CD4-positive, alpha-beta T cell (primary cell): ENCODE results near the gene GORASP1. TPM values are rescaled to one million over a fixed set of nuclear protein-coding genes. Genes with fewer than 3 reads are reported as not detected.

Experiments
- ATAC-seq: fragments of 200-7000 bp; cut with Tn5 transposase; one replicate; pipeline ENCODE4 v1.10.0; 2022; ENCODE audit warnings: mild to moderate bottlenecking; ENCODE audit not compliant: poor library complexity
- CTCF ChIA-PET: fragments of 350-600 bp; sonication (Branson Sonifier 250); formaldehyde crosslinking; loops from one replicate; lab custom pipeline; 2021; ENCODE audit warnings: antibody characterized with exemption, inconsistent platforms; lab: Charles Lee
- POLR2A ChIA-PET: fragments of 350-600 bp; sonication (Branson Sonifier 250); formaldehyde crosslinking; loops from one replicate; lab custom pipeline; 2021; ENCODE audit warnings: antibody characterized with exemption, inconsistent platforms; lab: Charles Lee
- DNase-seq, 14 experiments: peaks; one replicate each; pipeline ENCODE4 v3.0.0-alpha.2; 2013 to 2020; ENCODE audit warnings: mixed read lengths in 2 of 14
- H3K27ac ChIP-seq, 2 donors: one replicate each; pipeline versions ENCODE4 v1.5.1 to v1.7.0; 2013; ENCODE audit warnings: low read length in 2 of 2, low read depth in 1 of 2, mild to moderate bottlenecking in 1 of 2
- H3K27me3 ChIP-seq, 2 experiments: 1 replicate in 1 of 2; 2 replicates in 1 of 2; pipeline versions ENCODE4 v1.6.1 to v1.7.0; 2013; ENCODE audit warnings: low read length in 2 of 2, control low read depth in 1 of 2, mild to moderate bottlenecking in 1 of 2, moderate library complexity in 1 of 2; ENCODE audit not compliant: insufficient read depth in 2 of 2, control insufficient read depth in 1 of 2
- H3K36me3 ChIP-seq: one replicate; pipeline ENCODE4 v1.6.1; 2013; ENCODE audit warnings: low read length, control low read depth; ENCODE audit not compliant: insufficient read depth
- H3K4me1 ChIP-seq: one replicate; pipeline ENCODE4 v1.6.1; 2013; ENCODE audit warnings: low read length, control low read depth; ENCODE audit not compliant: insufficient read depth
- H3K4me3 ChIP-seq: one replicate; pipeline ENCODE4 v1.5.1; 2013; ENCODE audit warnings: mild to moderate bottlenecking, low read length, moderate library complexity
- H3K9me3 ChIP-seq, 2 experiments: 1 replicate in 1 of 2; 2 replicates in 1 of 2; pipeline versions ENCODE4 v1.6.1 to v1.7.0; 2013; ENCODE audit warnings: low read length in 2 of 2, mild to moderate bottlenecking in 2 of 2, control low read depth in 1 of 2, moderate library complexity in 1 of 2; ENCODE audit not compliant: control insufficient read depth in 1 of 2, insufficient read depth in 1 of 2
- H3K27ac Mint-ChIP-seq: one replicate; pipeline ENCODE4 v1.8.0; 2020; ENCODE audit warnings: mixed read lengths
- H3K27me3 Mint-ChIP-seq: one replicate; pipeline ENCODE4 v1.8.0; 2021; ENCODE audit warnings: mixed read lengths
- H3K36me3 Mint-ChIP-seq: one replicate; pipeline ENCODE4 v1.8.0; 2021; ENCODE audit warnings: low read depth, mixed read lengths
- H3K4me1 Mint-ChIP-seq: one replicate; pipeline ENCODE4 v1.8.0; 2021; ENCODE audit warnings: low read depth, mixed read lengths
- H3K4me3 Mint-ChIP-seq: one replicate; pipeline ENCODE4 v1.8.0; 2020; ENCODE audit warnings: mild to moderate bottlenecking, mixed read lengths
- H3K9me3 Mint-ChIP-seq: one replicate; pipeline ENCODE4 v1.8.0; 2020; ENCODE audit warnings: mixed read lengths
- CTCF ChIP-seq: fragments of 200-600 bp; IDR thresholded peaks from one replicate; pipeline ENCODE4 v1.8.0; 2022; ENCODE audit warnings: antibody characterized with exemption, mild to moderate bottlenecking
- intact Hi-C, 2 experiments: fragments of 100-400 bp; cut with DNase I in 1 of 2; cut with micrococcal nuclease in 1 of 2; formaldehyde crosslinking; loops; one replicate each; pipeline versions ENCODE4 v1.15.1 to v1.9.0; 2023 to 2025; cut with DNase I, micrococcal nuclease
- total RNA-seq, 174 experiments: library from RNA in 2 of 174; stranded (reverse) in 2 of 174; gene quantifications; one replicate each; pipeline ENCODE4 v1.2.3 and lab custom pipeline; 2021 to 2026

GORASP1 gene
- total RNA-seq, 2 experiments from 2014 or later: 29.1 to 31.5 TPM

- peaks cover 78% of the 10 kb centered on the region for H3K4me1 ChIP-seq
- H3K4me1 Mint-ChIP-seq: peaks cover 75% of the 10 kb centered on the region
- ATAC-seq (no peak), DNase-seq (peak in 1 of 14 experiments; percentile 11)
- intact Hi-C loops: loop anchor here (2.0 to 10.0 kb wide), 2 partner anchors 23 to 95 kb away; partner anchors contain the start of genes SCN11A (in 1 of the 2) and WDR48 (in 1 of the 2)
- no peak overlapping the region for H3K4me3 ChIP-seq
- H3K36me3 ChIP-seq: peaks cover 20% of the 10 kb centered on the region
- peak overlapping the region; percentile 93 for H3K4me3 Mint-ChIP-seq
- POLR2A ChIA-PET: interaction anchor here (0.8 to 1.7 kb wide), 4 partner anchors 9 to 41 kb away, joined by 3 to 4 read pairs (median 3); no protein-coding TSS in a partner anchor
- TF ChIP-seq CTCF: no peak
- peaks cover 58% of the 10 kb centered on the region for H3K36me3 Mint-ChIP-seq
- peak overlapping the region; percentile 64 to 83 for H3K27ac ChIP-seq
- H3K27me3 Mint-ChIP-seq: peaks cover 4% of the 10 kb centered on the region
- H3K27me3 ChIP-seq: no peaks in the 10 kb centered on the region
- CTCF ChIA-PET: no interaction called here
- no peaks in the 10 kb centered on the region for H3K9me3 Mint-ChIP-seq
- H3K9me3 ChIP-seq: no peaks in the 10 kb centered on the region
- peak overlapping the region; percentile 97 for H3K27ac Mint-ChIP-seq
Observed at GRCh38 chr3:39149498-39150147, 42.2 kb upstream of the GORASP1 start.

GRCh38 chr3:39149059-39149455, 41.6 kb upstream of the GORASP1 start:
- Histone ChIP-seq H3K27ac (peak overlapping the region; percentile 64 to 83), H3K9me3 (no peaks in the 10 kb centered on the region), H3K27me3 (no peaks in the 10 kb centered on the region), H3K4me1 (peaks cover 73% of the 10 kb centered on the region), H3K4me3 (peak overlapping the region; percentile 10), H3K36me3 (peaks cover 26% of the 10 kb centered on the region)
- peaks cover 80% of the 10 kb centered on the region for H3K4me1 Mint-ChIP-seq
- H3K27ac Mint-ChIP-seq: peak overlapping the region; percentile 97
- H3K4me3 Mint-ChIP-seq: peak overlapping the region; percentile 93
- H3K27me3 Mint-ChIP-seq: peaks cover 4% of the 10 kb centered on the region
- ATAC-seq (no peak), DNase-seq (peak in 2 of 14 experiments; percentile 55 to 66)
- intact Hi-C loops: loop anchor here in 1 of 2 experiments (10.0 kb wide), 1 partner anchor 94 kb away; the partner anchor contains the start of genes SCN11A and WDR48
- TF ChIP-seq CTCF: no peak
- POLR2A ChIA-PET: interaction anchor here (1.4 kb wide), 1 partner anchor 8 kb away, joined by 3 read pairs; no protein-coding TSS in a partner anchor
- no peaks in the 10 kb centered on the region for H3K9me3 Mint-ChIP-seq
- CTCF ChIA-PET: no interaction called here
- peaks cover 64% of the 10 kb centered on the region for H3K36me3 Mint-ChIP-seq

- TF ChIP-seq CTCF: no peak
- H3K9me3 Mint-ChIP-seq: no peaks in the 10 kb centered on the region
- Histone ChIP-seq H3K4me3 (peak overlapping the region; percentile 44), H3K27me3 (no peaks in the 10 kb centered on the region), H3K9me3 (no peaks in the 10 kb centered on the region), H3K4me1 (peaks cover 69% of the 10 kb centered on the region), H3K36me3 (peaks cover 31% of the 10 kb centered on the region), H3K27ac (peak overlapping the region; percentile 64 to 83)
- POLR2A ChIA-PET: no interaction called here
- peak overlapping the region; percentile 97 for H3K27ac Mint-ChIP-seq
- peaks cover 80% of the 10 kb centered on the region for H3K4me1 Mint-ChIP-seq
- peaks cover 69% of the 10 kb centered on the region for H3K36me3 Mint-ChIP-seq
- peaks cover 4% of the 10 kb centered on the region for H3K27me3 Mint-ChIP-seq
- DNase-seq: peak in 1 of 14 experiments; percentile 42
- intact Hi-C loops: loop anchor here in 1 of 2 experiments (10.0 kb wide), 1 partner anchor 94 kb away; the partner anchor contains the start of genes SCN11A and WDR48
- CTCF ChIA-PET: no interaction called here
- H3K4me3 Mint-ChIP-seq: peak overlapping the region; percentile 93
- ATAC-seq: no peak
Observed at GRCh38 chr3:39148435-39149058, 41.1 kb upstream of the GORASP1 start.
